A549 (cell line): ENCODE measurements around the gene ING2.

ENCODE experiments used
- BHLHE40 ChIP-seq: IDR thresholded peaks from 2 replicates; pipeline ENCODE4 v1.6.1; 2012; ENCODE audit warnings: low read depth, low read length, inconsistent platforms
- CBX8 ChIP-seq: fragments of 200-600 bp; sonication (generic); IDR thresholded peaks from 2 replicates; pipeline ENCODE4 v1.6.1; 2016
- CEBPB ChIP-seq, 2 experiments: fragments of >200 bp in 1 of 2; sonication (Bioruptor Twin) in 1 of 2; formaldehyde crosslinking in 1 of 2; IDR thresholded peaks; 2 replicates each; pipeline ENCODE4 v1.6.1; 2012 to 2016
- CHD2 ChIP-seq: fragments of 150-350 bp; IDR thresholded peaks from 2 replicates; pipeline ENCODE4 v1.6.1; 2014; ENCODE audit warnings: low read length; ENCODE audit not compliant: partially characterized antibody
- ELK1 ChIP-seq: fragments of 150-350 bp; IDR thresholded peaks from 2 replicates; pipeline ENCODE4 v1.6.1; 2014; ENCODE audit warnings: low read depth, mild to moderate bottlenecking, low read length
- HDAC2 ChIP-seq: fragments of 200-600 bp; sonication (generic); IDR thresholded peaks from 2 replicates; pipeline ENCODE4 v1.6.1; 2016
- PBX3 ChIP-seq: IDR thresholded peaks from 2 replicates; pipeline ENCODE4 v1.6.1; 2012
- POLR2AphosphoS2 ChIP-seq: conservative IDR thresholded peaks from 2 replicates; pipeline ENCODE4 v1.6.1; 2012; ENCODE audit warnings: low read length, improper control_type of control experiment, inconsistent platforms
- TP53 ChIP-seq: fragments of 250-450 bp; sonication (Bioruptor Pico); IDR thresholded peaks from 2 replicates; pipeline ENCODE4 v1.5.0; 2021; ENCODE audit warnings: mild to moderate bottlenecking, moderate library complexity
- USF2 ChIP-seq: fragments of 450-650 bp; IDR thresholded peaks from 2 replicates; pipeline ENCODE4 v1.6.1; 2014; ENCODE audit warnings: antibody characterized with exemption
- ZFP36 ChIP-seq: fragments of 450-650 bp; IDR thresholded peaks from 2 replicates; pipeline ENCODE4 v1.6.1; 2014; ENCODE audit warnings: borderline replicate concordance; ENCODE audit not compliant: partially characterized antibody

- TF ChIP-seq CHD2 (no peak), PBX3 (no peak), CBX8 (no peak), CEBPB (IDR thresholded peaks at IDR 0.05) (no peak), ELK1 (no peak), TP53 (CRISPR knock-in tag) (no peak), USF2 (no peak), BHLHE40 (no peak), HDAC2 (no peak), ZFP36 (no peak), POLR2AphosphoS2 (no peak)
Measured at GRCh38 chr4:183517194-183517593, 12.3 kb downstream of the ING2 start.
